PC-9 (cell line): Measurements from ENCODE around the gene TUSC2.

Experiments used
- EZH2 ChIP-seq: fragments of 200-600 bp; sonication (generic); IDR thresholded peaks from 2 replicates; pipeline ENCODE4 v1.8.0; 2017; ENCODE audit warnings: antibody characterized with exemption, low read depth
- TF ChIP-seq, protein P1 (sequence below): fragments of 200-600 bp; sonication (generic); conservative IDR thresholded peaks from 2 replicates; pipeline ENCODE4 v1.6.1; 2017; ENCODE audit warnings: mixed run types, antibody characterized with exemption, mild to moderate bottlenecking, moderate library complexity

DNA sequence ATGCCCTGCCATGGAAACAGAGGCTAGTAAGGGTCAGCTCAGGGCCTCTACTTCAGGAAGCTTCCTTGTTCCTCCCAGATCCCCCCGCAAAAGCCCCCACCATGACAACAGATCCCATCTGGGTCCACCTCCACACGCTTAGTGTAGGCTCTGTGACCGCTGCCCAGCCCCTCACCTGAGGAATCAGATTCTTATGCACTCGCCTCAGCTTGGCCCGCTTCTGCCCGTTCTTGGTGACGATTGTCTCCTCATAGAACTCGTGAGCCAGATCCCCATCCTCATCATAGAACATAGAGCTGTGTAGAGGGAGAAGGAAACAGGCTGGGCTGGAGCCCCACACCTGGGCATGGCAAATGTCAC lies 1.9 kb downstream of the TUSC2 start:
- TF ChIP-seq, protein P1, sequence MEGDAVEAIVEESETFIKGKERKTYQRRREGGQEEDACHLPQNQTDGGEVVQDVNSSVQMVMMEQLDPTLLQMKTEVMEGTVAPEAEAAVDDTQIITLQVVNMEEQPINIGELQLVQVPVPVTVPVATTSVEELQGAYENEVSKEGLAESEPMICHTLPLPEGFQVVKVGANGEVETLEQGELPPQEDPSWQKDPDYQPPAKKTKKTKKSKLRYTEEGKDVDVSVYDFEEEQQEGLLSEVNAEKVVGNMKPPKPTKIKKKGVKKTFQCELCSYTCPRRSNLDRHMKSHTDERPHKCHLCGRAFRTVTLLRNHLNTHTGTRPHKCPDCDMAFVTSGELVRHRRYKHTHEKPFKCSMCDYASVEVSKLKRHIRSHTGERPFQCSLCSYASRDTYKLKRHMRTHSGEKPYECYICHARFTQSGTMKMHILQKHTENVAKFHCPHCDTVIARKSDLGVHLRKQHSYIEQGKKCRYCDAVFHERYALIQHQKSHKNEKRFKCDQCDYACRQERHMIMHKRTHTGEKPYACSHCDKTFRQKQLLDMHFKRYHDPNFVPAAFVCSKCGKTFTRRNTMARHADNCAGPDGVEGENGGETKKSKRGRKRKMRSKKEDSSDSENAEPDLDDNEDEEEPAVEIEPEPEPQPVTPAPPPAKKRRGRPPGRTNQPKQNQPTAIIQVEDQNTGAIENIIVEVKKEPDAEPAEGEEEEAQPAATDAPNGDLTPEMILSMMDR = no peak
- TF ChIP-seq EZH2 = no peak
